CD14-positive monocyte (primary cell): ENCODE measurements around the gene CAMK1G. TPM values are rescaled to one million over a fixed set of nuclear protein-coding genes. Genes with fewer than 3 reads are reported as not detected.

Experiments
- DNase-seq, 3 donors: peaks; one replicate each; pipeline ENCODE4 v3.0.0-alpha.2; 2011 to 2022
- H2AFZ ChIP-seq: 2 replicates; pipeline ENCODE4 v1.6.0; 2012; ENCODE audit warnings: mild to moderate bottlenecking, low read depth, low read length, inconsistent platforms; ENCODE audit not compliant: insufficient read depth, poor library complexity, severe bottlenecking
- H3K27ac ChIP-seq, 2 donors: 1 replicate in 1 of 2; 2 replicates in 1 of 2; pipeline ENCODE4 v1.5.1; 2012 to 2013; ENCODE audit warnings: low read length in 2 of 2, control low read depth in 1 of 2, inconsistent platforms in 1 of 2, low read depth in 1 of 2, mild to moderate bottlenecking in 1 of 2
- H3K27me3 ChIP-seq, 2 donors: one replicate each; pipeline versions ENCODE4 v1.6.0 to v1.6.1; 2011 to 2013; ENCODE audit warnings: low read length in 2 of 2; ENCODE audit not compliant: control insufficient read depth in 2 of 2, insufficient read depth in 2 of 2
- H3K36me3 ChIP-seq, 2 donors: replicated peaks in 1 of 2; 1 replicate in 1 of 2; 2 replicates in 1 of 2; pipeline versions ENCODE4 v1.5.1 to v1.6.1; 2012 to 2013; ENCODE audit warnings: low read length in 2 of 2, control low read depth in 1 of 2, inconsistent platforms in 1 of 2, mild to moderate bottlenecking in 1 of 2; ENCODE audit not compliant: insufficient read depth in 2 of 2, control insufficient read depth in 1 of 2
- H3K4me1 ChIP-seq, 2 donors: 1 replicate in 1 of 2; 2 replicates in 1 of 2; pipeline versions ENCODE4 v1.5.1 to v1.6.1; 2012 to 2013; ENCODE audit warnings: low read length in 2 of 2, control low read depth in 1 of 2, inconsistent platforms in 1 of 2, mild to moderate bottlenecking in 1 of 2, moderate library complexity in 1 of 2; ENCODE audit not compliant: insufficient read depth in 2 of 2, control insufficient read depth in 1 of 2
- H3K4me2 ChIP-seq: replicated peaks from 2 replicates; pipeline ENCODE3; 2012; ENCODE audit warnings: low read length, moderate library complexity, mild to moderate bottlenecking; ENCODE audit not compliant: poor library complexity, severe bottlenecking; ENCODE audit errors: extremely low read depth
- H3K4me3 ChIP-seq, 3 experiments: fragments of 200-600 bp in 1 of 3; sonication (generic) in 1 of 3; replicated peaks in 1 of 3; 1 replicate in 2 of 3; 2 replicates in 1 of 3; pipeline ENCODE4 v1.5.1; 2011 to 2013; ENCODE audit warnings: low read length in 3 of 3, mild to moderate bottlenecking in 3 of 3, control low read depth in 2 of 3, low read depth in 2 of 3, inconsistent platforms in 1 of 3, moderate library complexity in 1 of 3
- H3K79me2 ChIP-seq: 2 replicates; pipeline ENCODE4 v1.6.0; 2012; ENCODE audit warnings: mild to moderate bottlenecking, control low read depth, inconsistent platforms, low read length, moderate library complexity; ENCODE audit not compliant: insufficient read depth
- H3K9ac ChIP-seq: 2 replicates; pipeline ENCODE4 v1.6.0; 2017; ENCODE audit warnings: low read length, mild to moderate bottlenecking; ENCODE audit not compliant: insufficient read depth, poor library complexity, severe bottlenecking
- H3K9me3 ChIP-seq, 2 donors: replicated peaks in 1 of 2; 1 replicate in 1 of 2; 2 replicates in 1 of 2; pipeline versions ENCODE4 v1.5.1 to v1.6.1; 2012 to 2013; ENCODE audit warnings: low read length in 2 of 2, control low read depth in 1 of 2; ENCODE audit not compliant: control insufficient read depth in 1 of 2, insufficient read depth in 1 of 2
- H4K20me1 ChIP-seq: 2 replicates; pipeline ENCODE4 v1.6.0; 2012; ENCODE audit warnings: mild to moderate bottlenecking, low read length, control low read depth, moderate library complexity; ENCODE audit not compliant: insufficient read depth
- H3K27ac Mint-ChIP-seq, 7 donors: one replicate each; pipeline ENCODE4 v1.8.0; 2020; ENCODE audit warnings: mild to moderate bottlenecking in 7 of 7, mixed read lengths in 7 of 7, moderate library complexity in 6 of 7, inconsistent platforms in 2 of 7
- H3K27me3 Mint-ChIP-seq, 3 donors: one replicate each; pipeline ENCODE4 v1.8.0; 2021 to 2022; ENCODE audit warnings: low read depth in 3 of 3, mild to moderate bottlenecking in 3 of 3, mixed read lengths in 3 of 3, moderate library complexity in 3 of 3, inconsistent platforms in 1 of 3
- H3K36me3 Mint-ChIP-seq, 2 donors: one replicate each; pipeline ENCODE4 v1.8.0; 2020; ENCODE audit warnings: mixed read lengths in 2 of 2, inconsistent platforms in 1 of 2, mild to moderate bottlenecking in 1 of 2
- H3K4me1 Mint-ChIP-seq: one replicate; pipeline ENCODE4 v1.8.0; 2020; ENCODE audit warnings: mild to moderate bottlenecking, mixed read lengths
- H3K4me3 Mint-ChIP-seq, 2 donors: one replicate each; pipeline ENCODE4 v1.8.0; 2020; ENCODE audit warnings: mild to moderate bottlenecking in 2 of 2, mixed read lengths in 2 of 2, moderate library complexity in 1 of 2
- H3K9me3 Mint-ChIP-seq, 7 donors: one replicate each; pipeline ENCODE4 v1.8.0; 2020 to 2022; ENCODE audit warnings: mixed read lengths in 7 of 7, mild to moderate bottlenecking in 6 of 7, moderate library complexity in 6 of 7, inconsistent platforms in 2 of 7
- WGBS: methylation state at CpG from one replicate; pipeline ENCODE4 v1.1.5; 2013; ENCODE audit warnings: missing lambda C conversion rate; ENCODE audit not compliant: insufficient coverage; 5-methylcytosine and 5-hydroxymethylcytosine counted together
- intact Hi-C, 2 donors: fragments of 100-400 bp; cut with micrococcal nuclease; formaldehyde crosslinking; loops; one replicate each; pipeline versions ENCODE4 v1.15.0 to v1.15.1; 2023
- polyA plus RNA-seq, 3 donors: library from polyadenylated mRNA; depleted of rRNA in 1 of 3; unstranded in 2 of 3; stranded (reverse) in 1 of 3; fragments of 300-500 nt in 2 of 3; fragments of >200 nt in 1 of 3; fragmentation: Illumina TruSeq in 2 of 3; gene quantifications; 1 replicate in 2 of 3; 2 replicates in 1 of 3; pipeline ENCODE4 v1.2.3, GENCODE V29; 2012 to 2021
- TF ChIP-seq, protein P1 (sequence below): fragments of 200-600 bp; IDR thresholded peaks from one replicate; pipeline ENCODE4 v1.8.0; 2022; ENCODE audit warnings: antibody characterized with exemption, mild to moderate bottlenecking

The CAMK1G gene
- polyA plus RNA-seq, 3 donors: not detected

DNA sequence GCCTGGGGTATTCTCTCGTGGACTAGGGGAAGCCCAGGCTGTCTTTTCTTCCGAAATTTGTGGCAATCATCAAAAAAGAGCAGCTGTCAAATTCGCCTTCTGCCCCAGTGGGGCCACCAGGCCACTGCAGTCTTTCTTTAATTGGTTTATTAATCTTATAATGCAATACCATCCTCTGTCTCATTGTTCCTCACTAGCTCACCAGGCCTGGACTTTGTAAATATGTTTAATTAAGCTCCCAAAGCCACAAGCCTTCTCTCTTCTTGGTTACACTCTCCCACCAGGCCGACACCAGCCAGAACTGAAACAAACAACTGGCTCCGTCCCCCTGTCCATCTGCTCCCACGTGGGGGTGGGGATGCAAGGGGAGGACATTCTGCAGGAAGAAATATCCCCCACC lies 22.0 kb upstream of the CAMK1G start:
- TF ChIP-seq, protein P1, sequence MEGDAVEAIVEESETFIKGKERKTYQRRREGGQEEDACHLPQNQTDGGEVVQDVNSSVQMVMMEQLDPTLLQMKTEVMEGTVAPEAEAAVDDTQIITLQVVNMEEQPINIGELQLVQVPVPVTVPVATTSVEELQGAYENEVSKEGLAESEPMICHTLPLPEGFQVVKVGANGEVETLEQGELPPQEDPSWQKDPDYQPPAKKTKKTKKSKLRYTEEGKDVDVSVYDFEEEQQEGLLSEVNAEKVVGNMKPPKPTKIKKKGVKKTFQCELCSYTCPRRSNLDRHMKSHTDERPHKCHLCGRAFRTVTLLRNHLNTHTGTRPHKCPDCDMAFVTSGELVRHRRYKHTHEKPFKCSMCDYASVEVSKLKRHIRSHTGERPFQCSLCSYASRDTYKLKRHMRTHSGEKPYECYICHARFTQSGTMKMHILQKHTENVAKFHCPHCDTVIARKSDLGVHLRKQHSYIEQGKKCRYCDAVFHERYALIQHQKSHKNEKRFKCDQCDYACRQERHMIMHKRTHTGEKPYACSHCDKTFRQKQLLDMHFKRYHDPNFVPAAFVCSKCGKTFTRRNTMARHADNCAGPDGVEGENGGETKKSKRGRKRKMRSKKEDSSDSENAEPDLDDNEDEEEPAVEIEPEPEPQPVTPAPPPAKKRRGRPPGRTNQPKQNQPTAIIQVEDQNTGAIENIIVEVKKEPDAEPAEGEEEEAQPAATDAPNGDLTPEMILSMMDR: no peak
- Histone ChIP-seq H3K9ac (no peak overlapping the region), H4K20me1 (no peaks in the 10 kb centered on the region), H3K27ac (no peak overlapping the region), H2AFZ (no peak overlapping the region), H3K27me3 (no peaks in the 10 kb centered on the region), H3K4me2 (no peak overlapping the region), H3K4me3 (no peak overlapping the region), H3K9me3 (no peaks in the 10 kb centered on the region), H3K36me3 (no peaks in the 10 kb centered on the region), H3K4me1 (no peaks in the 10 kb centered on the region), H3K79me2 (no peaks in the 10 kb centered on the region)
- no CpG with 5 or more reads among the region's 6 CpGs for WGBS
- Mint-ChIP-seq H3K9me3 (peaks cover 0 to 2% (median 0%) of the 10 kb centered on the region in 7 donors), H3K27ac (peak overlapping the region in 1 of 7 donors; percentile 44), H3K27me3 (peaks cover 3 to 13% (median 4%) of the 10 kb centered on the region in 3 donors), H3K36me3 (no peaks in the 10 kb centered on the region), H3K4me3 (no peak overlapping the region), H3K4me1 (no peaks in the 10 kb centered on the region)
- intact Hi-C loops: no loop called here
- no peak for DNase-seq

DNA sequence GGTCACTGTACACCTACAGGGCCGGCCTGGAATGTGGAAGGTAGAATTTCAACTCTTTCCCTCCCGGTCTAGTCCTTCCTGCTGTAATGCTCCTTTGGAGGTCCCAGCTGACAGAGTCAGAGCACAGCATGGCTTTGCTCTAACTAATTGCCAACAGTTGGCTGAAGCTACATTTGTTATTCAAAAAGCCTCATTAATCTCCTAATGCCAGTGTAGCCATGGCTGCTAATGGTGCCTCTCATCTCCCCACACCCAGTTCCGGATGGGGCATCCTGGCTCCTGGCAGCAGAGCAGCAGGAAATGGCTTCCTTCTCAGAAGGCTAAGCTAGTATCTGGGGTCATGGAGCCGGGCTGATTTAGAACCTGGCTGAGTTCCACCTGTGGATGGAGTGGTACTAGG lies 18.7 kb upstream of the CAMK1G start:
- Histone ChIP-seq H3K4me2 (no peak overlapping the region), H3K27me3 (peaks cover 0 to 3% of the 10 kb centered on the region in 2 donors), H3K36me3 (no peaks in the 10 kb centered on the region), H3K27ac (no peak overlapping the region), H3K9ac (no peak overlapping the region), H3K4me1 (peaks cover 0 to 4% of the 10 kb centered on the region in 2 donors), H4K20me1 (no peaks in the 10 kb centered on the region), H3K9me3 (no peaks in the 10 kb centered on the region), H3K79me2 (no peaks in the 10 kb centered on the region), H3K4me3 (no peak overlapping the region), H2AFZ (no peak overlapping the region)
- Mint-ChIP-seq H3K36me3 (no peaks in the 10 kb centered on the region), H3K27ac (no peak overlapping the region), H3K4me3 (no peak overlapping the region), H3K27me3 (peaks cover 8 to 15% (median 11%) of the 10 kb centered on the region in 3 donors), H3K9me3 (peaks cover 0 to 2% (median 0%) of the 10 kb centered on the region in 7 donors), H3K4me1 (peaks cover 4% of the 10 kb centered on the region)
- TF ChIP-seq, protein P1: no peak
- 83% methylated on average over 4 of the region's 4 CpGs for WGBS
- intact Hi-C loops: loop anchor here in 1 of 2 donors (5.0 kb wide), 1 partner anchor 913 kb away; no protein-coding TSS in a partner anchor
- DNase-seq: no peak
